RWPE2 (cell line): ENCODE measurements around the gene TERB1.
A peak's percentile ranks its signal among the peaks of the same experiment; 100 is the strongest.

Source experiments
- ATAC-seq: fragments of 200-7000 bp; cut with Tn5 transposase; 3 replicates; pipeline ENCODE4 v1.9.1; 2021; ENCODE audit warnings: low read depth
- DNase-seq: peaks from one replicate; pipeline ENCODE4 v3.0.0-alpha.2; 2020; ENCODE audit warnings: low spot score
- H3K27ac ChIP-seq: fragments of 450-650 bp; 2 replicates; pipeline ENCODE4 v1.5.1; 2017; ENCODE audit warnings: mild to moderate bottlenecking; ENCODE audit not compliant: poor library complexity, severe bottlenecking
- H3K27me3 ChIP-seq: fragments of 250-450 bp; sonication (Bioruptor Pico); 2 replicates; pipeline ENCODE4 v1.5.1; 2021; ENCODE audit warnings: mild to moderate bottlenecking, moderate library complexity; ENCODE audit not compliant: insufficient read depth, poor library complexity, severe bottlenecking
- H3K36me3 ChIP-seq: fragments of 250-450 bp; sonication (Bioruptor Pico); 2 replicates; pipeline ENCODE4 v1.5.1; 2020; ENCODE audit warnings: low read depth, mild to moderate bottlenecking, moderate library complexity
- H3K4me1 ChIP-seq: fragments of 250-450 bp; sonication (Bioruptor Pico); 2 replicates; pipeline ENCODE4 v1.5.1; 2021; ENCODE audit warnings: mild to moderate bottlenecking, moderate library complexity; ENCODE audit not compliant: insufficient read depth, poor library complexity, severe bottlenecking
- H3K4me3 ChIP-seq: fragments of 250-450 bp; sonication (Bioruptor Pico); 2 replicates; pipeline ENCODE4 v1.5.1; 2021; ENCODE audit warnings: mild to moderate bottlenecking, moderate library complexity; ENCODE audit not compliant: severe bottlenecking
- H3K9me3 ChIP-seq: fragments of 250-450 bp; sonication (Bioruptor Pico); 2 replicates; pipeline ENCODE4 v1.5.1; 2021; ENCODE audit warnings: mild to moderate bottlenecking, moderate library complexity; ENCODE audit not compliant: severe bottlenecking
- TF ChIP-seq, protein P1 (sequence below): fragments of 450-650 bp; IDR thresholded peaks from one replicate; pipeline ENCODE4 v1.5.1; 2017; ENCODE audit warnings: mild to moderate bottlenecking, moderate library complexity; ENCODE audit not compliant: poor library complexity, severe bottlenecking

TERB1 gene, protein sequence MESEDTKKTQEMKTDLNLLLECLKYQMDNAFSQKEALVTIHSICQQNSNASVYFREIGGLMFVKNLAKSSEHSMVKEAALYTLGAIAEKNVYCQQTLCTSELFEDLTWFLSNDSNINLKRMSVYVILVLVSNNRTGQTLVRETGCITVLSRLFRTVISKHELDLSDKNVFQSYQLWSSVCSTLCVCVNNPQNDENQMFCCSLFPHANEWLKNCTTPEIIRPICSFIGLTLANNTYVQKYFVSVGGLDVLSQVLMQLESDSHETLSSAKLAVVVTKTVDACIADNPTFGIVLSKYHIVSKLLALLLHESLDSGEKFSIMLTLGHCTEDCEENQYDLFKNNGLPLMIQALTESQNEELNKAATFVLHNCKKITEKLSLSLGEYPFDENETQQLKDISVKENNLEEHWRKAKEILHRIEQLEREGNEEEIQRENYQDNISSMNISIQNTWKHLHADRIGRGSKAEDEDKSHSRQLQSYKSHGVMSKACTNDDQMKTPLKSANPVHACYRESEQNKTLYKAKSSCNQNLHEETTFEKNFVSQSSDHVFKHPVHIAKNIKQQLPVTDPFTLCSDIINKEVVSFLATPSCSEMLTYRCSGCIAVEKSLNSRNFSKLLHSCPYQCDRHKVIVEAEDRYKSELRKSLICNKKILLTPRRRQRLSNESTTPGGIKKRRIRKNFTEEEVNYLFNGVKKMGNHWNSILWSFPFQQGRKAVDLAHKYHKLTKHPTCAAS

GRCh38 chr16:66801320-66802105 is at the start of gene TERB1:
Gene TERB1, minus strand, starts transcription at chr16:66801584. Its CDS starts 4,786 bp downstream, at chr16:66796798.
- H3K4me3 ChIP-seq: no peak within 1 kb of the TSS
- no peaks in the 10 kb centered on the region for H3K9me3 ChIP-seq
- ATAC-seq (no peak), DNase-seq (peak; percentile 56)
- H3K27ac ChIP-seq: no peak within 1 kb of the TSS
- no peaks in the 10 kb centered on the region for H3K4me1 ChIP-seq
- peaks cover 45% of the 10 kb centered on the region for H3K36me3 ChIP-seq
- H3K27me3 ChIP-seq: no peaks in the 10 kb centered on the region
- TF ChIP-seq, protein P1, sequence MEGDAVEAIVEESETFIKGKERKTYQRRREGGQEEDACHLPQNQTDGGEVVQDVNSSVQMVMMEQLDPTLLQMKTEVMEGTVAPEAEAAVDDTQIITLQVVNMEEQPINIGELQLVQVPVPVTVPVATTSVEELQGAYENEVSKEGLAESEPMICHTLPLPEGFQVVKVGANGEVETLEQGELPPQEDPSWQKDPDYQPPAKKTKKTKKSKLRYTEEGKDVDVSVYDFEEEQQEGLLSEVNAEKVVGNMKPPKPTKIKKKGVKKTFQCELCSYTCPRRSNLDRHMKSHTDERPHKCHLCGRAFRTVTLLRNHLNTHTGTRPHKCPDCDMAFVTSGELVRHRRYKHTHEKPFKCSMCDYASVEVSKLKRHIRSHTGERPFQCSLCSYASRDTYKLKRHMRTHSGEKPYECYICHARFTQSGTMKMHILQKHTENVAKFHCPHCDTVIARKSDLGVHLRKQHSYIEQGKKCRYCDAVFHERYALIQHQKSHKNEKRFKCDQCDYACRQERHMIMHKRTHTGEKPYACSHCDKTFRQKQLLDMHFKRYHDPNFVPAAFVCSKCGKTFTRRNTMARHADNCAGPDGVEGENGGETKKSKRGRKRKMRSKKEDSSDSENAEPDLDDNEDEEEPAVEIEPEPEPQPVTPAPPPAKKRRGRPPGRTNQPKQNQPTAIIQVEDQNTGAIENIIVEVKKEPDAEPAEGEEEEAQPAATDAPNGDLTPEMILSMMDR: no peak

DNA sequence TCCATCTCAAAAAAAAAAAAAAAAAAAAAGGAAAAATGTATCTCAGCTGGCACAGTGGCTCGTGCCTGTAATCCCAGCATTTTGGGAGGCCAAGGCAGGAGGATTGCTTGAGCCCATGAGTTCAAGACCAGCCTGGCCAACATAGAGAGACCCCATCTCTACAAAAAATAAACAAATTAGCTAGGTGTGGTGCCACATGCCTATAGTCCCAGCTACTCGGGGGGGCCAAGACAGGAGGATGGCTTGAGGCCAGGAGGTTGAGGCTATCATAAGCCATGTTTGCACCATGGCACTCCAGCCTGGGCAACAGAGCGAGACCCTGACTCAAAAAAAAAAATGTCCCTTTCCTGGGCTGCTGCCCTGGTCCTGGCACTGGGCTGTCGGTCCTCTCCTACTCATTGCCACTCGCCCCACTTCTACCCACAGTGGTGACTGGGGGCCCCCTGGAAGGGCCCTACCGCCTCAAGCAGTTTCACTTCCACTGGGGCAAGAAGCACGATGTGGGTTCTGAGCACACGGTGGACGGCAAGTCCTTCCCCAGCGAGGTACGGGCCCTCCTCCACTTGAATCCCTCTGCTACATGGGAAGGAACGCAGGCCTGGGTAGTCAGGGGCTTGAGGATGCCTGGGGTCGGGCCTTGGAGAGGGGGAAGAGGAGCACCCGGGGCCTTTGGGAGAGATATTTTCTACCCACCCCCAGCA is 48.9 kb upstream of the TERB1 start:
- Histone ChIP-seq H3K27me3 (peaks cover 13% of the 10 kb centered on the region), H3K9me3 (no peaks in the 10 kb centered on the region), H3K4me1 (no peaks in the 10 kb centered on the region), H3K36me3 (no peaks in the 10 kb centered on the region), H3K4me3 (no peak overlapping the region), H3K27ac (no peak overlapping the region)
- ATAC-seq (no peak), DNase-seq (peak; percentile 25)
- TF ChIP-seq, protein P1: no peak

- Histone ChIP-seq H3K36me3 (no peaks in the 10 kb centered on the region), H3K4me1 (no peaks in the 10 kb centered on the region), H3K27me3 (peaks cover 20% of the 10 kb centered on the region), H3K27ac (no peak overlapping the region), H3K9me3 (no peaks in the 10 kb centered on the region), H3K4me3 (no peak overlapping the region)
- TF ChIP-seq, protein P1: peak; percentile 13
- DNase-seq (peak; percentile 38), ATAC-seq (no peak)
Observed at GRCh38 chr16:66849549-66849948, 48.2 kb upstream of the TERB1 start.

- no peak for ATAC-seq
- Histone ChIP-seq H3K36me3 (no peaks in the 10 kb centered on the region), H3K4me1 (no peaks in the 10 kb centered on the region), H3K4me3 (no peak overlapping the region), H3K27ac (no peak overlapping the region), H3K27me3 (peaks cover 24% of the 10 kb centered on the region), H3K9me3 (no peaks in the 10 kb centered on the region)
- TF ChIP-seq, protein P1: no peak
- peak; percentile 29 for DNase-seq
Observed at GRCh38 chr16:66849021-66849420, 47.6 kb upstream of the TERB1 start.
